HCT116 (cell line): ENCODE measurements around the gene TMEM52B. TPM values are rescaled to one million over a fixed set of nuclear protein-coding genes. Genes with fewer than 3 reads are reported as not detected.

ENCODE experiments used
- ATAC-seq: fragments of 200-7000 bp; cut with Tn5 transposase; 2 replicates; pipeline ENCODE4 v1.9.1; 2020; ENCODE audit warnings: mild to moderate bottlenecking, moderate library complexity
- BruUV-seq: library from RNA; stranded (reverse); fragments of 400-500 nt; replicated peaks from 2 replicates; lab custom pipeline; 2021; lab: Mats Ljungman, UMichigan
- CTCF ChIA-PET: fragments of 300-600 bp; sonication (Branson Sonifier 250); formaldehyde crosslinking; loops from one replicate; lab custom pipeline; 2021; ENCODE audit warnings: antibody characterized with exemption; lab: Charles Lee
- POLR2A ChIA-PET: fragments of 300-600, 350-600 bp; sonication (Branson Sonifier 250); formaldehyde crosslinking; loops from one replicate; lab custom pipeline; 2021; ENCODE audit warnings: antibody characterized with exemption; lab: Charles Lee
- RAD21 ChIA-PET, 2 experiments: fragments of 300-600 bp; sonication (Branson Sonifier 250); formaldehyde crosslinking; loops; one replicate each; lab custom pipeline; 2023; ENCODE audit warnings: low total read pairs in 2 of 2; ENCODE audit not compliant: uncharacterized antibody in 2 of 2, unreplicated experiment in 2 of 2, low non-redundant PET in 1 of 2; lab: Charles Lee
- DNase-seq: peaks from one replicate; pipeline ENCODE4 v3.0.0-alpha.2; 2010; ENCODE audit warnings: low read depth, low spot score
- H2AFZ ChIP-seq: fragments of 200-600 bp; shearing (Covaris generic), sonication (generic); 2 replicates; pipeline ENCODE4 v1.6.1; 2017; ENCODE audit warnings: low read depth, mixed run types, mixed read lengths, antibody characterized with exemption, low read length; ENCODE audit not compliant: poor library complexity, severe bottlenecking
- H3K27ac ChIP-seq: 2 replicates; pipeline ENCODE4 v1.5.1; 2012; ENCODE audit warnings: low read depth, low read length
- H3K27me3 ChIP-seq: fragments of 200-600 bp; sonication (generic); 2 replicates; pipeline ENCODE4 v1.6.1; 2016; ENCODE audit warnings: mixed run types, low read length, mixed read lengths; ENCODE audit not compliant: insufficient read depth
- H3K36me3 ChIP-seq, 2 experiments: fragments of 200-500 bp in 1 of 2; fragments of 200-600 bp in 1 of 2; sonication (Bioruptor generic) in 1 of 2; sonication (generic) in 1 of 2; 2 replicates each; pipeline versions ENCODE4 v1.5.1 to v1.6.1; 2014 to 2016; ENCODE audit warnings: low read length in 2 of 2, inconsistent platforms in 1 of 2, mixed read lengths in 1 of 2, mixed run types in 1 of 2; ENCODE audit not compliant: insufficient read depth in 2 of 2, control insufficient read depth in 1 of 2
- H3K4me1 ChIP-seq, 2 experiments: fragments of 200-600 bp in 1 of 2; sonication (generic) in 1 of 2; 2 replicates each; pipeline versions ENCODE4 v1.5.1 to v1.6.1; 2012 to 2017; ENCODE audit warnings: low read length in 2 of 2, inconsistent platforms in 1 of 2, mild to moderate bottlenecking in 1 of 2, mixed read lengths in 1 of 2, mixed run types in 1 of 2, moderate library complexity in 1 of 2; ENCODE audit not compliant: insufficient read depth in 2 of 2, control insufficient read depth in 1 of 2
- H3K4me2 ChIP-seq: fragments of 200-600 bp; sonication (generic); 2 replicates; pipeline ENCODE4 v1.6.1; 2017; ENCODE audit warnings: mixed run types, low read length, mixed read lengths
- H3K4me3 ChIP-seq, 2 experiments: fragments of 200-600 bp in 1 of 2; sonication (generic) in 1 of 2; replicated peaks in 1 of 2; 2 replicates each; pipeline ENCODE4 v1.5.1; 2011 to 2016; ENCODE audit warnings: low read length in 2 of 2, control low read depth in 1 of 2, low read depth in 1 of 2, mild to moderate bottlenecking in 1 of 2, mixed read lengths in 1 of 2, mixed run types in 1 of 2
- H3K79me2 ChIP-seq: fragments of 200-600 bp; sonication (generic); 2 replicates; pipeline ENCODE4 v1.6.1; 2017; ENCODE audit warnings: mild to moderate bottlenecking, mixed run types, low read length, moderate library complexity, mixed read lengths; ENCODE audit not compliant: insufficient read depth
- H3K9ac ChIP-seq: fragments of 200-600 bp; sonication (generic); 2 replicates; pipeline ENCODE4 v1.6.1; 2016; ENCODE audit warnings: low read length, mixed read lengths
- H3K9me2 ChIP-seq: fragments of 200-600 bp; sonication (generic), shearing (Covaris generic); 2 replicates; pipeline ENCODE4 v1.6.1; 2017; ENCODE audit warnings: mixed run types, mild to moderate bottlenecking, moderate library complexity; ENCODE audit not compliant: insufficient read depth
- H3K9me3 ChIP-seq, 2 experiments: fragments of 200-500 bp in 1 of 2; fragments of 200-600 bp in 1 of 2; sonication (Bioruptor generic) in 1 of 2; sonication (generic) in 1 of 2; 2 replicates each; pipeline ENCODE4 v1.6.1; 2014 to 2017; ENCODE audit warnings: low read length in 2 of 2, mixed read lengths in 2 of 2, inconsistent platforms in 1 of 2, low read depth in 1 of 2, mild to moderate bottlenecking in 1 of 2, mixed run types in 1 of 2, moderate library complexity in 1 of 2; ENCODE audit not compliant: control insufficient read depth in 1 of 2, insufficient read depth in 1 of 2
- H4K20me1 ChIP-seq: fragments of 200-600 bp; sonication (generic), shearing (Covaris generic); 2 replicates; pipeline ENCODE4 v1.6.1; 2017; ENCODE audit warnings: mixed run types, mild to moderate bottlenecking, moderate library complexity; ENCODE audit not compliant: insufficient read depth
- FOSL1 ChIP-seq: IDR thresholded peaks from 2 replicates; pipeline ENCODE4 v1.6.1; 2012; ENCODE audit warnings: low read depth
- POLR2A ChIP-seq: IDR thresholded peaks from 2 replicates; pipeline ENCODE4 v1.7.0; 2011; ENCODE audit warnings: borderline replicate concordance; ENCODE audit not compliant: insufficient read depth, insufficient read length; ENCODE audit errors: extremely low read depth
- SRF ChIP-seq: IDR thresholded peaks from 2 replicates; pipeline ENCODE4 v1.6.1; 2012; ENCODE audit warnings: low read depth
- TCF7L2 ChIP-seq: IDR thresholded peaks from 2 replicates; pipeline ENCODE4 v1.7.0; 2011; ENCODE audit warnings: borderline replicate concordance, inconsistent platforms; ENCODE audit not compliant: insufficient read depth, insufficient read length; ENCODE audit errors: extremely low read depth
- ZBTB33 ChIP-seq: IDR thresholded peaks from 2 replicates; pipeline ENCODE4 v1.6.1; 2011; ENCODE audit warnings: mild to moderate bottlenecking, low read length, moderate library complexity; ENCODE audit not compliant: insufficient replicate concordance; ENCODE audit errors: extremely low read depth
- ZFX ChIP-seq: fragments of 450-650 bp; IDR thresholded peaks from 2 replicates; pipeline ENCODE4 v1.6.1; 2017
- ZNF274 ChIP-seq: fragments of 200-500 bp; sonication (Bioruptor generic); IDR thresholded peaks from 2 replicates; pipeline ENCODE4 v1.6.1; 2014; ENCODE audit warnings: mild to moderate bottlenecking, low read depth, low read length, inconsistent platforms
- intact Hi-C: fragments of 100-400 bp; cut with micrococcal nuclease; formaldehyde crosslinking; loops from 2 replicates; pipeline ENCODE4 v1.10.0; 2022
- total RNA-seq: library from RNA; stranded (reverse); gene quantifications from one replicate; pipeline ENCODE4 v1.2.1, GENCODE V29; 2021; ENCODE audit not compliant: unreplicated experiment
- TF ChIP-seq, protein P1 (sequence below): IDR thresholded peaks from 2 replicates; pipeline ENCODE4 v1.6.1; 2012; ENCODE audit warnings: low read depth

Gene TMEM52B
- total RNA-seq, 1 experiment from 2014 or later: not detected

DNA sequence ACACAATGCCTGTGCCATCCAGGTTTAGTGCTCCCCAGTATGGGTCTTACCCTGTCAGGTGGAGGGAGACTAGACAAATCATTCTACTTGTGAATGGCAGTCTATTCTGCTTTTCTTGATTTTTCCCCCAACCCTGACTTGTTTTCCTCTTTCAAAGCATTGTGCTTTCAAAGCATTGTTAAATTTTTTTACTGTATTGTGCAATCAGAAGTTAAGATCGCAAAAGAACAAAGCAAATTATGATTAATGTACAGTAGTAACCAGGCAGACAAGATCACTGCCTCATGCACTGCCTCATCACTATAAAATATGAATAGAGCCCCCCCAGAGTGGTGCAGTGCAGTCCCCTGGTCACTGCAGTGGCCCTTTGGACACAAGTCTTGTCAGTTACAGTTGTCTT lies 47.9 kb downstream of the TMEM52B start:
- no peaks in the 10 kb centered on the region for H3K9me3 ChIP-seq
- H3K4me1 ChIP-seq: no peaks in the 10 kb centered on the region
- intact Hi-C loops: no loop called here
- H3K79me2 ChIP-seq: no peaks in the 10 kb centered on the region
- ChIA-PET RAD21 (no interaction called here), POLR2A (no interaction called here), CTCF (no interaction called here)
- no peak overlapping the region for H3K4me3 ChIP-seq
- DNase-seq: no peak
- no peak overlapping the region for H2AFZ ChIP-seq
- peaks cover 11 to 16% of the 10 kb centered on the region in 2 experiments for H3K36me3 ChIP-seq
- no peak overlapping the region for H3K9ac ChIP-seq
- H3K27ac ChIP-seq: no peak overlapping the region
- TF ChIP-seq TCF7L2 (no peak), ZBTB33 (no peak), SRF (no peak), FOSL1 (no peak), ZFX (no peak), ZNF274 (no peak), POLR2A (no peak)
- TF ChIP-seq, protein P1, sequence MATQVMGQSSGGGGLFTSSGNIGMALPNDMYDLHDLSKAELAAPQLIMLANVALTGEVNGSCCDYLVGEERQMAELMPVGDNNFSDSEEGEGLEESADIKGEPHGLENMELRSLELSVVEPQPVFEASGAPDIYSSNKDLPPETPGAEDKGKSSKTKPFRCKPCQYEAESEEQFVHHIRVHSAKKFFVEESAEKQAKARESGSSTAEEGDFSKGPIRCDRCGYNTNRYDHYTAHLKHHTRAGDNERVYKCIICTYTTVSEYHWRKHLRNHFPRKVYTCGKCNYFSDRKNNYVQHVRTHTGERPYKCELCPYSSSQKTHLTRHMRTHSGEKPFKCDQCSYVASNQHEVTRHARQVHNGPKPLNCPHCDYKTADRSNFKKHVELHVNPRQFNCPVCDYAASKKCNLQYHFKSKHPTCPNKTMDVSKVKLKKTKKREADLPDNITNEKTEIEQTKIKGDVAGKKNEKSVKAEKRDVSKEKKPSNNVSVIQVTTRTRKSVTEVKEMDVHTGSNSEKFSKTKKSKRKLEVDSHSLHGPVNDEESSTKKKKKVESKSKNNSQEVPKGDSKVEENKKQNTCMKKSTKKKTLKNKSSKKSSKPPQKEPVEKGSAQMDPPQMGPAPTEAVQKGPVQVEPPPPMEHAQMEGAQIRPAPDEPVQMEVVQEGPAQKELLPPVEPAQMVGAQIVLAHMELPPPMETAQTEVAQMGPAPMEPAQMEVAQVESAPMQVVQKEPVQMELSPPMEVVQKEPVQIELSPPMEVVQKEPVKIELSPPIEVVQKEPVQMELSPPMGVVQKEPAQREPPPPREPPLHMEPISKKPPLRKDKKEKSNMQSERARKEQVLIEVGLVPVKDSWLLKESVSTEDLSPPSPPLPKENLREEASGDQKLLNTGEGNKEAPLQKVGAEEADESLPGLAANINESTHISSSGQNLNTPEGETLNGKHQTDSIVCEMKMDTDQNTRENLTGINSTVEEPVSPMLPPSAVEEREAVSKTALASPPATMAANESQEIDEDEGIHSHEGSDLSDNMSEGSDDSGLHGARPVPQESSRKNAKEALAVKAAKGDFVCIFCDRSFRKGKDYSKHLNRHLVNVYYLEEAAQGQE: no peak
- no peaks in the 10 kb centered on the region for H4K20me1 ChIP-seq
- no peaks in the 10 kb centered on the region for H3K9me2 ChIP-seq
- no peak overlapping the region for H3K4me2 ChIP-seq
- no TSS peak for BruUV-seq
- no peaks in the 10 kb centered on the region for H3K27me3 ChIP-seq
- ATAC-seq: no peak
